Neural cell (in vitro differentiated cells): ENCODE results near the gene TOP3A. TPM values are rescaled to one million over a fixed set of nuclear protein-coding genes. Genes with fewer than 3 reads are reported as not detected.

Source experiments
- H2AFZ ChIP-seq: fragments of 200-600, 300-800 bp; sonication (generic), shearing (Covaris generic); 2 replicates; pipeline ENCODE4 v1.6.0; 2014; ENCODE audit warnings: low read depth, mild to moderate bottlenecking, antibody characterized with exemption, low read length, moderate library complexity
- H3F3A ChIP-seq: fragments of 200-600 bp; shearing (Covaris generic); 2 replicates; pipeline ENCODE4 v1.6.1; 2016; ENCODE audit warnings: mild to moderate bottlenecking, moderate library complexity, mixed read lengths, antibody characterized with exemption, low read length; ENCODE audit not compliant: insufficient read depth, poor library complexity, severe bottlenecking
- H3K27ac ChIP-seq: fragments of 200-600, 300-800 bp; sonication (generic), shearing (Covaris generic); 2 replicates; pipeline ENCODE4 v1.5.1; 2014; ENCODE audit warnings: mild to moderate bottlenecking, low read length, moderate library complexity
- H3K27me3 ChIP-seq: fragments of 300-800, 200-600 bp; sonication (generic), shearing (Covaris generic); 2 replicates; pipeline ENCODE4 v1.6.0; 2014; ENCODE audit warnings: mild to moderate bottlenecking, low read depth, low read length, moderate library complexity; ENCODE audit not compliant: insufficient read depth
- H3K36me3 ChIP-seq: fragments of 300-800, 200-600 bp; sonication (generic), shearing (Covaris generic); 2 replicates; pipeline ENCODE4 v1.5.1; 2014; ENCODE audit warnings: mild to moderate bottlenecking, antibody characterized with exemption, low read length, moderate library complexity; ENCODE audit not compliant: insufficient read depth
- H3K4me2 ChIP-seq: fragments of 300-800, 200-600 bp; sonication (generic), shearing (Covaris generic); 2 replicates; pipeline ENCODE4 v1.6.0; 2014; ENCODE audit warnings: mild to moderate bottlenecking, low read length
- H3K4me3 ChIP-seq: fragments of 300-800, 200-600 bp; sonication (generic), shearing (Covaris generic); 2 replicates; pipeline ENCODE4 v1.5.1; 2014; ENCODE audit warnings: mild to moderate bottlenecking, low read length, moderate library complexity
- H3K79me2 ChIP-seq: fragments of 200-600 bp; shearing (Covaris generic); replicated peaks from 2 replicates; pipeline ENCODE4 v1.6.0; 2014; ENCODE audit warnings: mild to moderate bottlenecking, low read length, moderate library complexity; ENCODE audit not compliant: insufficient read depth
- H3K9ac ChIP-seq: fragments of 300-800, 200-600 bp; sonication (generic), shearing (Covaris generic); 2 replicates; pipeline ENCODE4 v1.6.1; 2016; ENCODE audit warnings: mild to moderate bottlenecking, low read length, mixed read lengths
- H3K9me2 ChIP-seq: fragments of 200-600 bp; shearing (Covaris generic); 2 replicates; pipeline ENCODE4 v1.6.1; 2016; ENCODE audit warnings: mild to moderate bottlenecking, low read length, mixed read lengths; ENCODE audit not compliant: insufficient read depth
- H3K9me3 ChIP-seq: fragments of 200-600, 300-800 bp; sonication (generic), shearing (Covaris generic); 2 replicates; pipeline ENCODE4 v1.6.1; 2016; ENCODE audit warnings: mild to moderate bottlenecking, mixed run types, low read length, moderate library complexity, mixed read lengths
- H4K20me1 ChIP-seq: fragments of 200-600 bp; shearing (Covaris generic); 2 replicates; pipeline ENCODE4 v1.6.1; 2016; ENCODE audit warnings: mild to moderate bottlenecking, mixed run types; ENCODE audit not compliant: insufficient read depth
- CTCF ChIP-seq: fragments of 450-650 bp; IDR thresholded peaks from 2 replicates; pipeline ENCODE4 v1.5.1; 2014; ENCODE audit warnings: antibody characterized with exemption, mild to moderate bottlenecking, moderate library complexity; ENCODE audit not compliant: poor library complexity, severe bottlenecking
- EP300 ChIP-seq: fragments of 450-650 bp; conservative IDR thresholded peaks from 2 replicates; pipeline ENCODE4 v1.6.1; 2014; ENCODE audit warnings: antibody characterized with exemption, mild to moderate bottlenecking, moderate library complexity; ENCODE audit not compliant: poor library complexity, severe bottlenecking
- EZH2 ChIP-seq: fragments of 200-600, 300-800 bp; shearing (Covaris generic), sonication (generic); IDR thresholded peaks from 2 replicates; pipeline ENCODE4 v1.6.1; 2014; ENCODE audit warnings: antibody characterized with exemption, low read length, borderline replicate concordance, mild to moderate bottlenecking; ENCODE audit not compliant: insufficient read depth, poor library complexity, severe bottlenecking
- MXI1 ChIP-seq: fragments of 450-650 bp; conservative IDR thresholded peaks from 2 replicates; pipeline ENCODE4 v1.6.1; 2014; ENCODE audit warnings: antibody characterized with exemption, mild to moderate bottlenecking; ENCODE audit not compliant: poor library complexity, severe bottlenecking
- POLR2AphosphoS5 ChIP-seq: IDR thresholded peaks from 2 replicates; pipeline ENCODE4 v1.6.1; 2012
- RAD21 ChIP-seq: fragments of 450-650 bp; conservative IDR thresholded peaks from 2 replicates; pipeline ENCODE4 v1.6.1; 2014; ENCODE audit warnings: antibody characterized with exemption, mild to moderate bottlenecking, moderate library complexity
- SMC3 ChIP-seq: fragments of 450-650 bp; conservative IDR thresholded peaks from 2 replicates; pipeline ENCODE4 v1.6.1; 2014; ENCODE audit warnings: antibody characterized with exemption, mild to moderate bottlenecking, moderate library complexity; ENCODE audit not compliant: poor library complexity
- TAF1 ChIP-seq: IDR thresholded peaks from 2 replicates; pipeline ENCODE4 v1.6.1; 2012; ENCODE audit warnings: low read depth
- polyA plus RNA-seq: library from polyadenylated mRNA; depleted of rRNA; stranded (reverse); fragments of >200 nt; gene quantifications from 2 replicates; pipeline ENCODE4 v1.2.3, GENCODE V29; 2014
- TF ChIP-seq, protein P1 (sequence below): IDR thresholded peaks from 2 replicates; pipeline ENCODE4 v1.6.1; 2012; ENCODE audit warnings: borderline replicate concordance

The TOP3A gene
- polyA plus RNA-seq, 1 donor from 2014 or later = 31.9 TPM

DNA sequence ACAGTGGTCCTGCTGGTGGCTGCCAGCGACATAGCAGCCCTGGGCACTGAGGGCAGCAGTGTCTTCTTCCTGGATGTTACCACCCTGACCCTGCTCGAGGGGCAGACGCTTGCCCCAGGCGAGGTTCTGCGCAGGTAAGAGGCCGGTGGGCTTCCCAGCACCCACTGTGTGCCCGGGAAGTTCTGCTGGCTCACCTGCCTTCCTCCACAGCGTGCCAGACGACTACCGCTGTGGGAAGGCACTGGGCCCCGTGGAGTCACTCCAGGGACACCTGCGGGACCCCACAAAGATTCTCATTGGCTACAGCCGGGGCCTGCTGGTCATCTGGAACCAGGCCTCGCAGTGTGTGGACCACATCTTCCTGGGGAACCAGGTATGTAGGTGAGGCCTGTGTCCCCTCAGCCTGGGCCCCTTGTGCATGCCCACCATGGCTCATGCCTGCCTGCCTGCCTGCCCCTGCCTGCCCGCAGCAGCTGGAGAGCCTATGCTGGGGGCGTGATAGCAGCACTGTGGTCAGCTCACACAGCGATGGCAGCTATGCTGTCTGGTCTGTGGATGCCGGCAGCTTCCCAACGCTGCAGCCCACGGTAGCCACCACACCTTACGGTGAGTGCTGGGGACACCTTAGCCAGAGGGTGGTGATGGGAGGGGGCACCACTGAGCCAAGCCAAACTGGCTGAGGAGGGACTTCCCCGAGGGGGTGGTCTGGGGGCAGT lies 80.8 kb downstream of the TOP3A start:
- Histone ChIP-seq H3K79me2 (peaks cover 19% of the 10 kb centered on the region), H3K27me3 (no peaks in the 10 kb centered on the region), H2AFZ (no peak overlapping the region), H3F3A (no peaks in the 10 kb centered on the region), H3K36me3 (no peaks in the 10 kb centered on the region), H4K20me1 (no peaks in the 10 kb centered on the region), H3K27ac (no peak overlapping the region), H3K4me3 (no peak overlapping the region), H3K9me2 (no peaks in the 10 kb centered on the region), H3K9ac (no peak overlapping the region), H3K4me2 (no peak overlapping the region), H3K9me3 (no peaks in the 10 kb centered on the region)
- no peak for TF ChIP-seq MXI1
- TF ChIP-seq EP300 = no peak
- TF ChIP-seq TAF1 = no peak
- TF ChIP-seq SMC3 = no peak
- TF ChIP-seq, protein P1, sequence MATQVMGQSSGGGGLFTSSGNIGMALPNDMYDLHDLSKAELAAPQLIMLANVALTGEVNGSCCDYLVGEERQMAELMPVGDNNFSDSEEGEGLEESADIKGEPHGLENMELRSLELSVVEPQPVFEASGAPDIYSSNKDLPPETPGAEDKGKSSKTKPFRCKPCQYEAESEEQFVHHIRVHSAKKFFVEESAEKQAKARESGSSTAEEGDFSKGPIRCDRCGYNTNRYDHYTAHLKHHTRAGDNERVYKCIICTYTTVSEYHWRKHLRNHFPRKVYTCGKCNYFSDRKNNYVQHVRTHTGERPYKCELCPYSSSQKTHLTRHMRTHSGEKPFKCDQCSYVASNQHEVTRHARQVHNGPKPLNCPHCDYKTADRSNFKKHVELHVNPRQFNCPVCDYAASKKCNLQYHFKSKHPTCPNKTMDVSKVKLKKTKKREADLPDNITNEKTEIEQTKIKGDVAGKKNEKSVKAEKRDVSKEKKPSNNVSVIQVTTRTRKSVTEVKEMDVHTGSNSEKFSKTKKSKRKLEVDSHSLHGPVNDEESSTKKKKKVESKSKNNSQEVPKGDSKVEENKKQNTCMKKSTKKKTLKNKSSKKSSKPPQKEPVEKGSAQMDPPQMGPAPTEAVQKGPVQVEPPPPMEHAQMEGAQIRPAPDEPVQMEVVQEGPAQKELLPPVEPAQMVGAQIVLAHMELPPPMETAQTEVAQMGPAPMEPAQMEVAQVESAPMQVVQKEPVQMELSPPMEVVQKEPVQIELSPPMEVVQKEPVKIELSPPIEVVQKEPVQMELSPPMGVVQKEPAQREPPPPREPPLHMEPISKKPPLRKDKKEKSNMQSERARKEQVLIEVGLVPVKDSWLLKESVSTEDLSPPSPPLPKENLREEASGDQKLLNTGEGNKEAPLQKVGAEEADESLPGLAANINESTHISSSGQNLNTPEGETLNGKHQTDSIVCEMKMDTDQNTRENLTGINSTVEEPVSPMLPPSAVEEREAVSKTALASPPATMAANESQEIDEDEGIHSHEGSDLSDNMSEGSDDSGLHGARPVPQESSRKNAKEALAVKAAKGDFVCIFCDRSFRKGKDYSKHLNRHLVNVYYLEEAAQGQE = no peak

- no peaks in the 10 kb centered on the region for H3K9me2 ChIP-seq
- H3K9ac ChIP-seq = no peak overlapping the region
- no peaks in the 10 kb centered on the region for H4K20me1 ChIP-seq
- H3K27me3 ChIP-seq = no peaks in the 10 kb centered on the region
- no peaks in the 10 kb centered on the region for H3F3A ChIP-seq
- no peak for TF ChIP-seq CTCF
- TF ChIP-seq, protein P1 = no peak
- no peak for TF ChIP-seq SMC3
- TF ChIP-seq POLR2AphosphoS5 = no peak
- no peak for TF ChIP-seq EP300
- TF ChIP-seq RAD21 = no peak
- no peak for TF ChIP-seq TAF1
- no peak for TF ChIP-seq EZH2
- no peak for TF ChIP-seq MXI1
- H3K4me3 ChIP-seq = no peak overlapping the region
- H3K4me2 ChIP-seq = no peak overlapping the region
- no peak overlapping the region for H3K27ac ChIP-seq
- H2AFZ ChIP-seq = no peak overlapping the region
- no peaks in the 10 kb centered on the region for H3K36me3 ChIP-seq
- H3K9me3 ChIP-seq = no peaks in the 10 kb centered on the region
- peaks cover 47% of the 10 kb centered on the region for H3K79me2 ChIP-seq
Observed at GRCh38 chr17:18231164-18231563, 83.6 kb downstream of the TOP3A start.
